ENCODE measurements around the gene BICD1.
A peak's percentile ranks its signal among the peaks of the same experiment; 100 is the strongest.
"Not testable (repeated sequence)": the region's sequence is repeated elsewhere in the genome, so short reads cannot be mapped to it uniquely, and the experiment has no call there.

The BICD1 gene

DNA sequence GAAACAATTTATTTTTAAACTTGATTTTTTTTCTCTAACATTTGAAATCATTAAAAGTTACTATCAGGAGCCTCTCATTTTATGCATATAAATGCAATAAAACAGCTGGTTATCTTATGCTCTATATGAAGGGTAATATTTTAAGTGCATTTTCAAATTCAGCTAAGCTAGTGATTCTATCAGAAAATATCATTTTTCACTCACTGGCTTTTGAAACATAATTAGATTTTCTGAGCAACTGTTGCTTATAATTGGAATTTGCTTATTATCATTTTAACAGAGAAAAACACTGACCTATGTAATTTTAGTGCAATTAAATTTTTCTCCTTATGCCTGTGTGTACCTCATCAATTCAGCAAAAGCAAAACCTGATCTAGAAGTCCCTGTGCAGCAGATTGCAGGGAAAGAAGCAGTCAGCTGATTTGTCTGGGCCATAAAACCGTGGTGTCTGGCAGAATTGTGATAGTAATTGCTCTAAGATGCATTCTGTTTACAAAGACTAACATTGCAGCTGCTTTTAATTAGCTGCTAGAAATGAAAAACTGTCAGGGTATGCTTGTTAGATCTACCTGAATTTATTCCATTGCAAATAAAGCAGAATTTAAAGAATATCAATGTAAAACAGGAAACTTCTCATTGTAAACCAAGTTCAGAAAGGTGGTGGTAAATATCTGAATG lies 75.0 kb downstream of the BICD1 start:
- DNase-seq (ENCODE audit: insufficient read length, low spot score) (no peak), FAIRE-seq (no peak)

- FAIRE-seq: no peak
- DNase-seq (ENCODE audit: insufficient read length, low spot score): no peak
Observed at GRCh38 chr12:32183650-32184049, 77.0 kb downstream of the BICD1 start.

- not testable (repeated sequence) for DNase-seq (ENCODE audit: insufficient read length, low spot score); FAIRE-seq
Observed at GRCh38 chr12:32187127-32187526, 80.5 kb downstream of the BICD1 start.

GRCh38 chr12:32191445-32191844 lies 84.8 kb downstream of the BICD1 start:
- no peak for FAIRE-seq
- DNase-seq (ENCODE audit: insufficient read length, low spot score): no peak

DNA sequence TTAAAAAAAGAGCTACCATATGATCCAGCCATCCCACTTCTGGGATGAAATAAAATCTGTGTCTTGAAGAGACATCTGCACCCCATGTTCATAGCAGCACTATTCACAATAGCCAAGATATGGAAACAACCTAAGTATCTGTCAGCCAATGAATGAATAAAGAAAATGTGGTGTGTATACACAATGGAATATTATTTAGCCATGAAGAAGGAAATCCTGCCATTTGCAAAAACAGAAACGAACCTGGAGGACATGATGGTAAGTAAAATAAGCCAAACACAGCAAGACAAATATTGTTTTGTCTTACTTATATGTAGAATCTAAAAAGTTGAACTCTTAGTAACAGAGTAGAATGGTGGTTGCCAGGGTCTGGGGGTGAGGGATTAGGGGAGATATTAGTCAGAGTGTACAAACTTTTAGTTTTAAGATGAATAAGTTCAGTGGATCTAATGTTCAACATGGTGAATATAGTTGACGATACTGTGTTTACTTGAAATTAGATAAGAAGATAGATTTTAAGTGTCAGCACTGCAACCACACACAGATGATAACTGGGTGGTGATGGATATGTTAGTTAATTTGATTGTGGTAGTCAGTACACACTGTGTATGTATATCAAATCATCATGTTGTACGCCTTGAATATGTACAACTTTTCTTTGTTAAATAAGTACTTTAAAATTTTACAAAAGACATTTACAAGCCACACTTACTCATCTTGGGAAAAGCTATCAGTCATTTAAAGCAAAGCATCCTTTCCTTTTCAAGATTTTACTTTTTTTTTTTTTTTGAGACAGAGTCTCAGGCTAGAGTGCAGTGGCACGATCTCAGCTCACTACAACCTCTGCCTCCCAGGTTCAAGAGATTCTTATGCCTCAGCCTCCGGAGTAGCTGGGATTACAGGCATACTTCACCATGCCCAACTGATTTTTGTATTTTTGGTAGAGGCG lies 89.9 kb downstream of the BICD1 start:
- no peak for FAIRE-seq
- DNase-seq (ENCODE audit: insufficient read length, low spot score): no peak

GRCh38 chr12:32197421-32197820 lies 90.8 kb downstream of the BICD1 start:
- FAIRE-seq: no peak

GRCh38 chr12:32198555-32198954 lies 91.9 kb downstream of the BICD1 start:
- FAIRE-seq: no peak
- DNase-seq (ENCODE audit: insufficient read length, low spot score): no peak

More at GRCh38 chr12:32197421-32197820, 90.8 kb downstream of the BICD1 start:
- no peak for DNase-seq (ENCODE audit: insufficient read length, low spot score)

GRCh38 chr12:32201096-32201495 lies 94.4 kb downstream of the BICD1 start:
- FAIRE-seq (no peak), DNase-seq (ENCODE audit: insufficient read length, low spot score) (no peak)

GRCh38 chr12:32201976-32202375 lies 95.3 kb downstream of the BICD1 start:
- FAIRE-seq (no peak), DNase-seq (ENCODE audit: insufficient read length, low spot score) (no peak)

GRCh38 chr12:32205731-32206130 lies 99.1 kb downstream of the BICD1 start:
- no peak for FAIRE-seq
- no peak for DNase-seq (ENCODE audit: insufficient read length, low spot score)

DNA sequence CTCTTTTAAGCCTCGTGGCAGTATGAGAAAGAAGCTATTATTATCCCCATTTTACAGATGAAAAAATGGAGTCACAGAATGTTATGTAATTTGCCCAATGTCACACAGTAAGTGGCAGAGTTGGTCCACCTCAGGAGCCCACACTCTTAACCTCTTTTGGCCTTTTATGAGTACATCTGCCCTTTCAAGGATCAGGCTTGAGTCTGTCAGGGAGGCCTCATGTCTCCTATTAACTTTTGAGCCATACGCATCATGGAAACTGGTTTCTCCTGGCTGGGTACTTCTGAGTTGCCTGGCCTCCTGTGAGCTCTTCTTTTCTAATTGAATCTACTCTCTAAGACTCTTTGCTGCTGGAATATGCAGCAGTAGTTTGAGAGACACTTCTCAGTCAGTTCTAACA lies 101.7 kb downstream of the BICD1 start:
- FAIRE-seq: no peak
- DNase-seq (ENCODE audit: insufficient read length, low spot score): no peak

DNA sequence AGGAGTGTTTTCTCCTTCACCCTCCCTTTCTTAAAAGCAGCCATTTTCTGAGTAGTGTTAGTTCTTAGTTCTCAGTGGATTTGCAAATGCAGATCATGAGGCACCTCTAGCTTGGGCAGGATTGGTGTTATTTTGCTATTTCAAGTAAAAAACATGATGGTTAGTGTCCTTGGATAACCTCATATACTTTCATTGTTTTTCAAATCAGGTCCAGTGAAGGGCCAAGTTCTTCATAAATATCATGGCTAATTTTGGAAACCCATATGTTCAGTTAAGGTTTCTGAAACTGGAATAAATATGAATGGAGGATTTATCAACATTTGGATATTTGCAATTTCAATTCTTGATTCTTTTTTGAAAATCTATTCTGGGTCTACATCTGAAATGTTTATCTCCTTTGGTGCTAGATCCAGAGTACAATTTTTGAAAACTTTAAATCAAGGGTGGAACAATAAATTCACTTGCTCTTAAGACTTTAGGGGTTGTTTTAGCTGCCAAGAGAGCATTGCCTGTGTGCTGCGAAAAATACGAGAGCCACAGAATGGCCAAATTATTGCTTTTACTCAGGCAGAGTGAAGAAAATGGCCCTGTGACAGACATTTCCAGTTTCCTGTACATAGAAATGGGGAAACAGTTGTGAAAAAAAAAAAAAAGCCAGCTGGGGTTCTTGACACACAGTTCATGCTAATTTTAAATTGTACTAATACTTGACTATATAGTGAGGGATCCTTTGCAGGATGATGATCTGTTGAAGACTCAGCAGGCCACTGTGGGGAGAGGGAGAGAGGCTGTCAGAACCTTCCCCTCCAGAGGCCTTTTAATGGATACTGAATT lies 104.6 kb downstream of the BICD1 start:
- DNase-seq (ENCODE audit: insufficient read length, low spot score) (no peak), FAIRE-seq (no peak)

DNA sequence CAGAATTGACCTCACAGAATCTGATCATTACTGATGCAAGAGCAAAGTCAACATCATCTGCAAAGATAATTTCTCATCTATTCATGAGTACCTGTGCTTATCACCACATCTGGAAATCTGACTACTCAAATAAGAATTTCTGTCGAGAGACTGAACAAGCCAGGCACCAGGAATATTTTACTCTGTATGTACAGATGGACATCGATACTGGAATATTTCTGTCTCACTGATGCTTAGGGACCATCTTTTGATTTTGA lies 105.2 kb downstream of the BICD1 start:
- DNase-seq (ENCODE audit: insufficient read length, low spot score) (no peak), FAIRE-seq (no peak)

DNA sequence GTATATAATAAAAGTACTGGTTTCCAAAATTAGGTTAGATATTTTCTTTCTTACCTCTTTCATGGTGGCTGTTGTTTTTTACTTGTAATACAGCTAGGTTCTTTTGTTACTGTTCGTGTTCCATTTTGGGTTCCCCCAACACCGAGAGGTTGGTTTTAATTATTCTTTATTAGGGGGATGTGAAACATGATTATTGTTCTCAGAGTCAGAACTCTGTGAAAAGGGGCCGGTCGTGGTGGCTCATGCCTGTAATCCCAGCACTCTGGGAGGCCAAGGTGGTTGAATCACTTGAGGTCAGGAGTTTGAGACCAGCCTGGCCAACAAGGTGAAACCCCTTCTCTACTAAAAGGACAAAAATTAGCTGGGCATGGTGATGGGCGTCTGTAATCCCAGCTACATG lies 108.1 kb downstream of the BICD1 start:
- no peak for DNase-seq (ENCODE audit: insufficient read length, low spot score)
- no peak for FAIRE-seq

DNA sequence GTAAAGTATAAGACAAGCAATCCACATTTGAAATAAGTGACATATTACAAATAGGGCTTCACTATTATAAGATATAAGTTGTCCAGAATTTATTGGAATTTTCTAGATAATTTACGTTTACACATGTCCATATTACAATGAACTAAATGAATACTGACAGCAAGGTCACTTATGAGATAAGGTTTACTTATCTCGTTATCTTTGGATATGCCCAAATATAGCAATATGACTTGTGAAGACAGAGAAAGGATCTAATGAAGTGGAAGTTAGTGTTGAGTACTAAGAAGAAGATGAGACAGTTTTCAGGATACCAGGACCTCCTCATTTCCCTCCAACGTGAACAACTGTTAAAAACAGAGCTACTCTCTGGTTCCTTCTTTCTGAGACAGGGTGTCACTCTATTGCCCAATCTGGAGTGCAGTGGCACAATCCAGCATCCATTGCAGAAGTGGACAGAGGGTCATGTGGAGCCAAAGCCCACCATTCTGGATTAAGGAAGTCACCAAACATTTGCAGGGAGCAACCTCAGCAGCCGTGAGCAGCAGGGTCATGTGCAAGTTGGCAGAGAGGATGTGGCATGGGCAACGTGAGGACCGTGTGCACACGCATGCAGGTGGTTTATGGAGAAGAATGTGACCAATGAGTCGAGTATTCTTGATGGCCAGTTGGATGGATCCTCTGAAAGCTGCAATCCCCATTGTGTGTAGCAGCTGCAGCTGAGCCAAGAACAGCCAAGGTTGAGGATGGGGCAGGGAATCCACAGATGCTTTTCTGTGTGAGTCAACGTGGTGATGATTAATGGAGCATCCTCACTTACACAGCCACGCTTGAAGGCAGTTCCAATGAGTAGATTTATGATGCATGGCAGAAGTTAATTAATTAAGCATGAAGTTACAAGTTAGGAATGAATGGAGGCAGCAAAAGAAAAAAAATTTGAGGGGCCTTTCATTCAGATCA lies 111.0 kb downstream of the BICD1 start:
- FAIRE-seq: peak; percentile 4

GRCh38 chr12:32223941-32224340 lies 117.3 kb downstream of the BICD1 start:
- DNase-seq (ENCODE audit: insufficient read length, low spot score) (no peak), FAIRE-seq (no peak)

More for the DNA sequence above, 111.0 kb downstream of the BICD1 start:
- peak; percentile 29 for DNase-seq (ENCODE audit: insufficient read length, low spot score)

DNA sequence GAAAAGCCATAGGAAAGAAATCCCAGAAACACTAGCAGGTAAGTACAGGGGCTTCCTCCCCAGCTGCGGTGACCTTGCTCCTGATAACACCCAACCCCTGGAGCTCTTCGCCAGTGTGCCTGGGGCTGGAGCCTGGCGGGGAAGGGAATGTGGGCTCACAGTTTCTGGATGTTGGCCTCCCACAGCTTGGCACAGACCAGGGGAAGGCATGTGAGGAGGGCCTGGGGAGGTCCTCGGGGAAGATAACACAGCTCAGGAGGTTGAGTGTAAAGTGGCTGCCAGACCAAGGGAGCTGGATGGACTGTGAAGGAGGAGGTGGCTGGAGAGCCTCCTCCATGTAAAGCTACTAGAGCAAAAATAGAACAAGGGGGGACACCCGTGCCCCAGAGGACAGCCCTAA lies 120.1 kb downstream of the BICD1 start:
- DNase-seq (ENCODE audit: insufficient read length, low spot score): no peak
- no peak for FAIRE-seq

- no peak for FAIRE-seq
- DNase-seq (ENCODE audit: insufficient read length, low spot score): no peak
Observed at GRCh38 chr12:32229971-32230612, 123.4 kb downstream of the BICD1 start.

DNA sequence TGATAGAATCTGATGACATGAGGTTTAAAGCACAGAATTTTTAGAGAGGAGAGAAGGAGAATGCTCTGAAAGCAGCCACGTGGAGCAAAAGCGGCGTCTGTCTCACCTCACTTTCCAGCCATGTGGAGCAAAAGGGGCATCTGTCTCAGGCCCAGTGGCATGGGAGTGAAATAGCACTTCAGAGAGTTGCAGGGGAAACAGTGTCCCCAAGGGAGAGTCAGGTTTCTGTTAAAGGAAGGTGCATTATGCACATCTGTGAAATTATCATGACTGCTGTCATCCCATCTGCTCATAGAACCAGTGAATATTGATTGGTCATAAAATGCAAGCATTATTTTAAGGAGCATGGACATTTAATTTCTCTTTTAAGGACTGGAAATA lies 124.0 kb downstream of the BICD1 start:
- no peak for FAIRE-seq
- no peak for DNase-seq (ENCODE audit: insufficient read length, low spot score)

- not testable (repeated sequence) for DNase-seq (ENCODE audit: insufficient read length, low spot score); FAIRE-seq
Observed at GRCh38 chr12:32231361-32231760, 124.7 kb downstream of the BICD1 start.
